Gastroesophageal sphincter (tissue), 3 donors: ENCODE results near the gene SPSB4.

Source experiments
- EP300 ChIP-seq: sonication (generic); formaldehyde crosslinking; IDR thresholded peaks from one replicate; pipeline ENCODE4 v1.6.1; 2017; ENCODE audit warnings: antibody characterized with exemption, mild to moderate bottlenecking
- POLR2A ChIP-seq, 2 donors: fragments of 450-650 bp; IDR thresholded peaks; one replicate each; pipeline ENCODE4 v1.6.1; 2017; ENCODE audit warnings: antibody characterized with exemption in 2 of 2, mild to moderate bottlenecking in 2 of 2, moderate library complexity in 1 of 2
- TF ChIP-seq, protein P1 (sequence below), 4 experiments: fragments of 200-600 bp in 2 of 4; fragments of 450-650 bp in 2 of 4; sonication (generic) in 1 of 4; IDR thresholded peaks; one replicate each; pipeline ENCODE4 v1.5.1; 2017 to 2019; ENCODE audit warnings: antibody characterized with exemption in 4 of 4, mild to moderate bottlenecking in 2 of 4, moderate library complexity in 2 of 4

DNA sequence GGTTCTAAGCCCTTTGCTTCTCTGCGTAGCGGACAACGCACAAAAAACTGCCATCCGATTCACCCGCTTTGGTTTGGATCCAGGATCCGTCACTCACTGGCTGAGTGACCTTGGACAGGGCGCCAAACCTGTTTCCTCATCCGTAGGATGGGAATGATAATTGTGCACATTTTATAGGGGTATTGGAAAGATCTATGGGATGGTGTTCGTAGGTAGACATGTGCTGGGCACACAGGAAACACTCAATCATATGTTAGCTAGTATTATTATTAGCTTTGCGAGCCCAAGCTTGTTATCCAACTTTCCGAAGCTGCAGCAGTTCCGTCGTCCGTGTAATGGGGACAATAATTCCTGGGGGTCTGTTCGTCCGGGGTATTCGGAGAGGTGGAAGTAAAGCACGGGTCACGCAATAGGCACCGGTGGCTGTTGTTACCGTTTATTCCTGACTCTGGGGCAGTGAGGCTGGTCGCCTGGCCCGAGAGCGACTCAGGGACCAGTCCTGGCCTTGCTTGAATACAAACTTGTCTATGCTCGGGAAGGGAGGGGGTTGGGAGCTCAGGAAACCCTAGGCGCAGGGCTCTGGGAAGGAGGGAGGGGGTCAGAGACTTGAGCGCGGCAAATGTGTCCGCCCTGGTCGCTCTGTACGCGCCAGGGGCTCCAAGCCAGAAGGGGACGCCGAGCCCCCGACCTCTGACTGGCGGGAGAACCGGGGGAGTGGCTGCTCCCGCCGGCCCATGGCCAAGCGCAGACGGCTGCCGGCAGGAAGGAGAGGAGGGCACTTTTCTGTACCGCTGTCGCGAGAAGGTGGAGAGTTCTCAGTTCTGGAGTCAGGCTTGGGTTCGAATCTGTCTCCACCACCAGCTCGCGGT is 1.3 kb downstream of the SPSB4 start:
- no peak for TF ChIP-seq EP300
- TF ChIP-seq, protein P1, sequence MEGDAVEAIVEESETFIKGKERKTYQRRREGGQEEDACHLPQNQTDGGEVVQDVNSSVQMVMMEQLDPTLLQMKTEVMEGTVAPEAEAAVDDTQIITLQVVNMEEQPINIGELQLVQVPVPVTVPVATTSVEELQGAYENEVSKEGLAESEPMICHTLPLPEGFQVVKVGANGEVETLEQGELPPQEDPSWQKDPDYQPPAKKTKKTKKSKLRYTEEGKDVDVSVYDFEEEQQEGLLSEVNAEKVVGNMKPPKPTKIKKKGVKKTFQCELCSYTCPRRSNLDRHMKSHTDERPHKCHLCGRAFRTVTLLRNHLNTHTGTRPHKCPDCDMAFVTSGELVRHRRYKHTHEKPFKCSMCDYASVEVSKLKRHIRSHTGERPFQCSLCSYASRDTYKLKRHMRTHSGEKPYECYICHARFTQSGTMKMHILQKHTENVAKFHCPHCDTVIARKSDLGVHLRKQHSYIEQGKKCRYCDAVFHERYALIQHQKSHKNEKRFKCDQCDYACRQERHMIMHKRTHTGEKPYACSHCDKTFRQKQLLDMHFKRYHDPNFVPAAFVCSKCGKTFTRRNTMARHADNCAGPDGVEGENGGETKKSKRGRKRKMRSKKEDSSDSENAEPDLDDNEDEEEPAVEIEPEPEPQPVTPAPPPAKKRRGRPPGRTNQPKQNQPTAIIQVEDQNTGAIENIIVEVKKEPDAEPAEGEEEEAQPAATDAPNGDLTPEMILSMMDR (IDR thresholded peaks at IDR 0.05) = no peak
- no peak for TF ChIP-seq POLR2A (IDR thresholded peaks at IDR 0.05)
